Right lobe of liver (tissue), 4 donors: Measurements from ENCODE around the gene LAMA1.

Source experiments
- CTCF ChIP-seq, 4 donors: fragments of 200-600 bp in 3 of 4; fragments of 450-650 bp in 1 of 4; IDR thresholded peaks; one replicate each; pipeline versions ENCODE4 v1.5.1 to v1.8.0; 2016 to 2022; ENCODE audit warnings: antibody characterized with exemption in 4 of 4, mild to moderate bottlenecking in 2 of 4
- POLR2A ChIP-seq: fragments of 450-650 bp; IDR thresholded peaks from one replicate; pipeline ENCODE4 v1.6.1; 2017; ENCODE audit warnings: antibody characterized with exemption, mild to moderate bottlenecking
- donor health status: DM: no; HTN: no; CAD: no.
- donor health status: DM: no; HTN: no; CAD: no.
- donor health status: DM: no; HTN: yes; CAD: no.

- TF ChIP-seq CTCF (IDR thresholded peaks at IDR 0.05) (no peak), POLR2A (no peak)
These were observed 216.2 kb downstream of the LAMA1 start for GRCh38 chr18:6901286-6901926.
